Right cardiac atrium (tissue), 5 donors: ENCODE results near the gene CTBP1. TPM values are rescaled to one million over a fixed set of nuclear protein-coding genes. Genes with fewer than 3 reads are reported as not detected.
"Not testable (repeated sequence)": the region's sequence is repeated elsewhere in the genome, so short reads cannot be mapped to it uniquely, and the experiment has no call there.

ENCODE experiments used
- ATAC-seq, 2 donors: fragments of 200-7000 bp; cut with Tn5 transposase; one replicate each; pipeline versions ENCODE4 v1.8.0 to v1.9.1; 2020; ENCODE audit warnings: moderate library complexity in 2 of 2, mild to moderate bottlenecking in 1 of 2
- DNase-seq, 3 donors: peaks; one replicate each; pipeline ENCODE4 v3.0.0-alpha.2; 2020
- H3K27ac ChIP-seq: one replicate; pipeline ENCODE4 v1.5.1; 2013; ENCODE audit warnings: mild to moderate bottlenecking, low read length, control low read depth, moderate library complexity
- H3K27me3 ChIP-seq: one replicate; pipeline ENCODE4 v1.6.1; 2013; ENCODE audit not compliant: control insufficient read depth, insufficient read depth
- H3K4me1 ChIP-seq: one replicate; pipeline ENCODE4 v1.6.1; 2013; ENCODE audit warnings: low read length; ENCODE audit not compliant: control insufficient read depth, insufficient read depth
- H3K4me3 ChIP-seq: one replicate; pipeline ENCODE4 v1.5.1; 2013; ENCODE audit warnings: low read length, control low read depth
- H3K9me3 ChIP-seq: one replicate; pipeline ENCODE4 v1.6.1; 2013; ENCODE audit warnings: low read length; ENCODE audit not compliant: control insufficient read depth
- WGBS: extraction: QIAGEN DNeasy Blood & Tissue Kit; methylation state at CpG from one replicate; pipeline ENCODE4 v1.1.7; 2013; 5-methylcytosine and 5-hydroxymethylcytosine counted together
- intact Hi-C, 4 donors: fragments of 100-400 bp; cut with DNase I; formaldehyde crosslinking; loops; one replicate each; pipeline versions ENCODE4 v1.11.0 to v1.14.0; 2022 to 2023
- polyA plus RNA-seq: library from polyadenylated mRNA; stranded (reverse); fragments of 200-250 nt; gene quantifications from one replicate; pipeline ENCODE4 v1.2.3, GENCODE V29; 2013
- total RNA-seq, 4 donors: library from RNA; stranded (reverse); fragmentation: NEBNext Ultra II Directional; extraction: Animal tissue kit (Norgen Biotek cat#: 25700); gene quantifications; one replicate each; pipeline ENCODE4 v1.2.1, GENCODE V29; 2021
- donor health status: healthy with polysubstance abuse.
- donor health status: DM: no; HTN: yes; CAD: no.
- donor health status: DM: no; HTN: no; CAD: no.
- donor health status: DM: no; HTN: yes; CAD: no; lungs with severe emphysema.
- donor health status: DM: yes; HTN: yes; CAD: no.

The CTBP1 gene
- total and polyA plus RNA-seq, 5 donors, result 119 to 145 (median 133) TPM

- ATAC-seq, result peak; percentile 20 to 24
- intact Hi-C loops, result loop anchor here in 2 of 4 donors (10.0 kb wide), 1 partner anchor 51 kb away; the partner anchor contains the start of gene UVSSA (in 2 of the 2)
- peak overlapping the region; percentile 4 for H3K27ac ChIP-seq
- WGBS, result 49% methylated on average over 15 of the region's 15 CpGs
- H3K4me1 ChIP-seq, result peaks cover 20% of the 10 kb centered on the region
- peak; percentile 71 to 85 (median 84) for DNase-seq
- no peak overlapping the region for H3K4me3 ChIP-seq
- no peaks in the 10 kb centered on the region for H3K9me3 ChIP-seq
- no peaks in the 10 kb centered on the region for H3K27me3 ChIP-seq
Observed at GRCh38 chr4:1293991-1294390, 45.1 kb upstream of the CTBP1 start.

- H3K27ac ChIP-seq, result peak overlapping the region; percentile 4
- 84% methylated on average over 4 of the region's 4 CpGs for WGBS
- H3K27me3 ChIP-seq, result no peaks in the 10 kb centered on the region
- intact Hi-C loops, result loop anchor here in 2 of 4 donors (10.0 kb wide), 1 partner anchor 51 kb away; the partner anchor contains the start of gene UVSSA (in 2 of the 2)
- ATAC-seq, result no peak
- peaks cover 20% of the 10 kb centered on the region for H3K4me1 ChIP-seq
- no peaks in the 10 kb centered on the region for H3K9me3 ChIP-seq
- DNase-seq, result no peak
- H3K4me3 ChIP-seq, result no peak overlapping the region
Observed at GRCh38 chr4:1293531-1293941, 44.6 kb upstream of the CTBP1 start.

- H3K9me3 ChIP-seq, H3K4me3 ChIP-seq, H3K27me3 ChIP-seq, H3K27ac ChIP-seq, ATAC-seq, DNase-seq: not testable (repeated sequence)
- WGBS, result 75% methylated on average over 8 of the region's 8 CpGs
- intact Hi-C loops, result loop anchor here in 2 of 4 donors (10.0 kb wide), 1 partner anchor 52 kb away; the partner anchor contains the start of gene UVSSA (in 2 of the 2)
- peaks cover 20% of the 10 kb centered on the region for H3K4me1 ChIP-seq
Observed at GRCh38 chr4:1292703-1293011, 43.7 kb upstream of the CTBP1 start.

GRCh38 chr4:1291996-1292702, 43.2 kb upstream of the CTBP1 start:
- no peak for ATAC-seq
- DNase-seq, result no peak
- 56% methylated on average over 11 of the region's 11 CpGs for WGBS
- intact Hi-C loops, result loop anchor here in 2 of 4 donors (10.0 kb wide), 1 partner anchor 53 kb away; the partner anchor contains the start of gene UVSSA (in 2 of the 2)
- Histone ChIP-seq H3K27me3 (no peaks in the 10 kb centered on the region), H3K27ac (no peak overlapping the region), H3K4me3 (no peak overlapping the region), H3K4me1 (peaks cover 20% of the 10 kb centered on the region), H3K9me3 (no peaks in the 10 kb centered on the region)

- WGBS, result 57% methylated on average over 9 of the region's 9 CpGs
- no peak for ATAC-seq
Observed at GRCh38 chr4:1291091-1291490, 42.2 kb upstream of the CTBP1 start.

GRCh38 chr4:1290165-1290977, 41.4 kb upstream of the CTBP1 start:
- ATAC-seq (no peak), DNase-seq (no peak)
- Histone ChIP-seq H3K27ac (peak overlapping the region; percentile 89), H3K9me3 (no peaks in the 10 kb centered on the region), H3K27me3 (no peaks in the 10 kb centered on the region), H3K4me1 (peaks cover 19% of the 10 kb centered on the region), H3K4me3 (peak overlapping the region; percentile 84)
- intact Hi-C loops, result loop anchor here in 2 of 4 donors (10.0 kb wide), 1 partner anchor 54 kb away; the partner anchor contains the start of gene UVSSA (in 2 of the 2)
- WGBS, result under 1% methylated on average over 47 of the region's 47 CpGs

More at GRCh38 chr4:1291091-1291490, 42.2 kb upstream of the CTBP1 start:
- Histone ChIP-seq H3K4me1 (peaks cover 20% of the 10 kb centered on the region), H3K27me3 (no peaks in the 10 kb centered on the region), H3K4me3 (peak overlapping the region; percentile 84), H3K9me3 (no peaks in the 10 kb centered on the region), H3K27ac (peak overlapping the region; percentile 89)
- intact Hi-C loops, result loop anchor here in 2 of 4 donors (10.0 kb wide), 1 partner anchor 54 kb away; the partner anchor contains the start of gene UVSSA (in 2 of the 2)
- no peak for DNase-seq

- DNase-seq, result peak; percentile 98 to 99 (median 99)
- H3K9me3 ChIP-seq, result no peaks in the 10 kb centered on the region
- peak; percentile 98 to 99 for ATAC-seq
- peaks cover 12% of the 10 kb centered on the region for H3K4me1 ChIP-seq
- H3K4me3 ChIP-seq, result peak within 1 kb of the TSS; percentile 84
- intact Hi-C loops, result loop anchor here in 2 of 4 donors (10.0 kb wide), 1 partner anchor 55 kb away; the partner anchor contains the start of gene UVSSA (in 2 of the 2)
- no peaks in the 10 kb centered on the region for H3K27me3 ChIP-seq
- under 1% methylated on average over 95 of the region's 95 CpGs for WGBS
- H3K27ac ChIP-seq, result peak within 1 kb of the TSS; percentile 89
Observed at GRCh38 chr4:1289207-1290164, 40.6 kb upstream of the CTBP1 start, which contains the start of gene MAEA. MAEA (plus strand) TSS chr4:1289891; CDS start chr4:1289914, 23 bp downstream.

- peak overlapping the region; percentile 55 for H3K4me3 ChIP-seq
- intact Hi-C loops, result no loop called here
- DNase-seq, result no peak
- WGBS, result 67% methylated on average over 7 of the region's 7 CpGs
- H3K9me3 ChIP-seq, result no peaks in the 10 kb centered on the region
- H3K4me1 ChIP-seq, result peaks cover 9% of the 10 kb centered on the region
- H3K27ac ChIP-seq, result no peak overlapping the region
- ATAC-seq, result no peak
- H3K27me3 ChIP-seq, result no peaks in the 10 kb centered on the region
Observed at GRCh38 chr4:1288786-1289185, 39.9 kb upstream of the CTBP1 start.

- H3K9me3 ChIP-seq, result no peaks in the 10 kb centered on the region
- H3K27me3 ChIP-seq, result no peaks in the 10 kb centered on the region
- DNase-seq (peak in 1 of 3 donors; percentile 61), ATAC-seq (no peak)
- intact Hi-C loops, result no loop called here
- H3K27ac ChIP-seq, result no peak overlapping the region
- WGBS, result 82% methylated on average over 21 of the region's 21 CpGs
- no peaks in the 10 kb centered on the region for H3K4me1 ChIP-seq
- H3K4me3 ChIP-seq, result no peak overlapping the region
Observed at GRCh38 chr4:1285790-1286553, 37.0 kb upstream of the CTBP1 start.
